Measurements from ENCODE around the gene AFAP1L1.

DNA sequence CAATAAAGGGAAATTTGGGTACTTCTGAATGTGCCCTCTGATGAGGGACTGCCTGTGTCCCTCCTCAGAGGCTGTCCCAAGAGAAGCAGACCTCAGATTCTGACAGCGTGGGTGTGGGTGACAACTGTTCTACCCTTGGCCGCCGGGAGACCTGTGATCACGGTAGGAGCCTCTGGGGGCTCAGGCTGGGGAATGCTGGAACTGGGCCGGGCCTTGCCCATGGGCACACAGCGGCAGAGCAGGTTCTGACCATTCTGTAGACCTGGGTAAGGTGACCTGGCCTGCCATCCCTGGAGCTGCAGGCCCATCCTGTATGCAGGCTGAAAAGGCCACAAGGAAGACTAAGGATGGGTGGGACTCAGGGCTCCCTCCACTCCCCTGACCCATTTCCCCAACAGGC, 44.1 kb downstream of the AFAP1L1 start:
- TF ChIP-seq, protein P1, sequence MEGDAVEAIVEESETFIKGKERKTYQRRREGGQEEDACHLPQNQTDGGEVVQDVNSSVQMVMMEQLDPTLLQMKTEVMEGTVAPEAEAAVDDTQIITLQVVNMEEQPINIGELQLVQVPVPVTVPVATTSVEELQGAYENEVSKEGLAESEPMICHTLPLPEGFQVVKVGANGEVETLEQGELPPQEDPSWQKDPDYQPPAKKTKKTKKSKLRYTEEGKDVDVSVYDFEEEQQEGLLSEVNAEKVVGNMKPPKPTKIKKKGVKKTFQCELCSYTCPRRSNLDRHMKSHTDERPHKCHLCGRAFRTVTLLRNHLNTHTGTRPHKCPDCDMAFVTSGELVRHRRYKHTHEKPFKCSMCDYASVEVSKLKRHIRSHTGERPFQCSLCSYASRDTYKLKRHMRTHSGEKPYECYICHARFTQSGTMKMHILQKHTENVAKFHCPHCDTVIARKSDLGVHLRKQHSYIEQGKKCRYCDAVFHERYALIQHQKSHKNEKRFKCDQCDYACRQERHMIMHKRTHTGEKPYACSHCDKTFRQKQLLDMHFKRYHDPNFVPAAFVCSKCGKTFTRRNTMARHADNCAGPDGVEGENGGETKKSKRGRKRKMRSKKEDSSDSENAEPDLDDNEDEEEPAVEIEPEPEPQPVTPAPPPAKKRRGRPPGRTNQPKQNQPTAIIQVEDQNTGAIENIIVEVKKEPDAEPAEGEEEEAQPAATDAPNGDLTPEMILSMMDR (IDR thresholded peaks at IDR 0.05), result no peak
- no peak for TF ChIP-seq POLR2A (IDR thresholded peaks at IDR 0.05)
